GM13977 (cell line): Measurements from ENCODE around the gene MUC5AC.
"Not testable (repeated sequence)": the region's sequence is repeated elsewhere in the genome, so short reads cannot be mapped to it uniquely, and the experiment has no call there.

Source experiments
- DNase-seq: peaks from one replicate; pipeline ENCODE4 v3.0.0; 2012; ENCODE audit warnings: low spot score
- in situ Hi-C: fragments of 300-500 bp; cut with MboI; formaldehyde crosslinking; loops from one replicate; pipeline ENCODE4 v1.12.0; 2022; ENCODE audit warnings: low sequenced_read_pairs, low pct_unique_long_range_greater_than_20kb, mixed read lengths, inconsistent platforms; ENCODE audit not compliant: unreplicated experiment
- TF ChIP-seq, protein P1 (sequence below): IDR thresholded peaks from 2 replicates; pipeline ENCODE4 v1.5.1; 2012; ENCODE audit warnings: mild to moderate bottlenecking, control low read depth; ENCODE audit not compliant: insufficient read depth; ENCODE audit errors: extremely low read depth, missing control alignments

MUC5AC gene

DNA sequence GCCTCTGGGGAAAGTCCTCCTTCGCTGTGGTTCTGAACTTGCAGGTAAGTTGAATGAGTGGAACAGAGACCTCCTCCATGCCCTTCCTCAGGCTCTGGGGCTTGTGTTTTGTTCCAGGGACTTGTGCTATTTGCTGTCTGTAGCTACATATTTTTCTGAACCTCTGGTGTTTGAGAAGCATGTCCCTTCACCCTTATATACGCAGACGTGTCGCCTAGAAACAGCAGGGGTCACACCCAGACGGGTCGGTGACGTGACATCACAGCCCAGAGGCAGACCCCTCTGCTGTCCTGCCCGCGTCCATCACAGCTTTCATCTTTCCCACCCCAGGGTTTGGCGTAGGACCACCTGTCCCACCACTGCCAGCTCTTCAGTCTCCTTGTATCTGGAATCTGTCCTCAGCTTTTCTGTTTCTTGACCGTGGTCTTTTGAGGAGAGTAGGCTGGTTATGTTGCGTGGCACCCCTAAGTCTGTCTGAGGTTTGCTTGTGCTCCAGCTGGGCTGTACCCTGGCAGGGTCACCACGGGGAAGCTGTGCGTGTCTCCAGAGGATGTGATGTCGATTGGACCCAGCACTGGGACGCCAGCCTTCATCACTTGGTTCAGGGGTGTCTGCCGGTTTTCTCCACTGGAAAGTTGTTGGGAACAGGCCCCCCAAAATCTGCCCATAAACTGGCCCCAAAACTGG lies 51.8 kb downstream of the MUC5AC start:
- TF ChIP-seq, protein P1, sequence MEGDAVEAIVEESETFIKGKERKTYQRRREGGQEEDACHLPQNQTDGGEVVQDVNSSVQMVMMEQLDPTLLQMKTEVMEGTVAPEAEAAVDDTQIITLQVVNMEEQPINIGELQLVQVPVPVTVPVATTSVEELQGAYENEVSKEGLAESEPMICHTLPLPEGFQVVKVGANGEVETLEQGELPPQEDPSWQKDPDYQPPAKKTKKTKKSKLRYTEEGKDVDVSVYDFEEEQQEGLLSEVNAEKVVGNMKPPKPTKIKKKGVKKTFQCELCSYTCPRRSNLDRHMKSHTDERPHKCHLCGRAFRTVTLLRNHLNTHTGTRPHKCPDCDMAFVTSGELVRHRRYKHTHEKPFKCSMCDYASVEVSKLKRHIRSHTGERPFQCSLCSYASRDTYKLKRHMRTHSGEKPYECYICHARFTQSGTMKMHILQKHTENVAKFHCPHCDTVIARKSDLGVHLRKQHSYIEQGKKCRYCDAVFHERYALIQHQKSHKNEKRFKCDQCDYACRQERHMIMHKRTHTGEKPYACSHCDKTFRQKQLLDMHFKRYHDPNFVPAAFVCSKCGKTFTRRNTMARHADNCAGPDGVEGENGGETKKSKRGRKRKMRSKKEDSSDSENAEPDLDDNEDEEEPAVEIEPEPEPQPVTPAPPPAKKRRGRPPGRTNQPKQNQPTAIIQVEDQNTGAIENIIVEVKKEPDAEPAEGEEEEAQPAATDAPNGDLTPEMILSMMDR: no peak
- DNase-seq: no peak
- in situ Hi-C loops: no loop called here

DNA sequence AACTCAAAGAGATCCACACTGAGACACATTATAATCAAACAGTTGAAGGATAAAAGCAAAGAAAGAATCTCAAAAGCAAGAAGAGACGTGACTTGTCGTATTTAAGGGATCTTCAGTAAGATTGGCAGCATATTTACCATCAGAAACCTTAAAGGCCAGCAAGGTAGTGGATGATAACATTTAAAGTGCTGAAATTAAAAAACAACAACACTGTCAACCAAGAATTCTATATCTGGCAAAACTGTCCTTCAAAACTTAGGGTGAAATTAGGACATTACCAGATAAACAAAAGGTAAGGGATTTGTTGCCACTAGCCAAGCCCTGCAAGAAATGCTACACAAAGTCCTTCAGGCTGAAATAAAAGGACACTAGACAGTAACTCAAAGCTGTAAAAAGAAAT lies 54.1 kb downstream of the MUC5AC start:
- in situ Hi-C loops: no loop called here
- DNase-seq: no peak
- TF ChIP-seq, protein P1: no peak

DNA sequence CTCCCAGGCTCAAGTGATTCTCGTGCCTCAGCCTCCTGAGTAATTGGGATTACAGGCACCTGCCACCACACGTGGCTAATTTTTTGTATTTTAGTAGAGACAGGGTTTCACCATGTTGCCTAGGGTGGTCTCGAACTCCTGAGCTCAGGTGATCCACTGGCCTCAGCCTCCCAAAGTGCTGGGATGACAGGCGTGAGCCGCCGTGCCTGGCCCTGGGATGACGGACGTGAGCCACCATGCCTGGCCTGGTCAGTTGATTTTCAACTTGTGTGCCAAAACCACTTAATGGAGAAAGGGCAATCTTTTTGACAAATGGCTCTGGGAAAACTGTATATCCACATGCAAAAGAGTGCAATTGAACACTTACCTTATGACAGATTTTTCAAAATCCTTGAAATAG lies 58.1 kb downstream of the MUC5AC start:
- in situ Hi-C loops, DNase-seq: not testable (repeated sequence)

DNA sequence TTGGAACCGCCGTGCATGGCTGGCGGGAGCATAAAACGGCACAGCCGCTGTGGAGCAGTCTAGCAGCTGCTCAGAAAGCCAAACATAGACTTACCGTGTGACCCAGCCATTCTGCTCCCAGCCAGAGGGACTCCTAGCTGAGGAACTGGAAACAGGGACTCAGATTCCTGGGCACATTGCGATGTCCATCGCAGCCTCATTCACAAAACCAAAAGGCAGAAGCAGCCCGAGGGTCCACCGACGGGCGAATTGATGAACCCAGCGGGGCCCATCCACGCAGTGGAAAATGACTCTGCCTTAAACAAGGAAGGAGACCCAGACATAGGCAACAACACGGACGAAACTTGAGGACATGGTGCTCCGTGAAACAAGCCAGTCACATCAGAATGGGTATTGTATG lies 59.4 kb downstream of the MUC5AC start:
- TF ChIP-seq, protein P1: no peak
- in situ Hi-C loops: no loop called here

DNA sequence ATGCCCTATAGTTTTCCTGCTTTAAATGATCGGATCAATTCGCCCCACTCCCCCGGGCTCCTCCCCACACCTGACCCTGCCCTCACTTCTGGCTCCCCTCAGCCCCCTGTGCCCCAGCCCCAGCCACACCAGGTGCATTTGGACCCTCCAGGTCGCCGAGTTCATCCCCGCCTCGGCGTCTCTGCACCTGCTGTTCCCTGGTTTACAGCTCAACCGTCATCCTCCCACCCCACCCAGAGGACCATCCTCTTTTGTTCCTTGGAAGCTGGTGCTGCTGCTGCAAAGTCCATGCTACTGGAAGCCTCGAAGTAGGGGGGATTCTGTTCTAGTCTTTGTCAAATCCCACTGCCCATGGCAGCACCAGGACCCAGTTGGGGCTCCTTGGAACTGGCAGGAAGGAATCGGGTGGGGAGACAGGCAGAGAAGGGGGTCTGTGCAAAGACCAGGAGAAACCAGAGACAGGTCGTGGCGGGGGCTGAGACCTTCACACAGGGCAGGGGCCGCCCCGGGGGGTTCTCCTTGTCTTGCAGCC lies 60.6 kb downstream of the MUC5AC start:
- TF ChIP-seq, protein P1: no peak
- in situ Hi-C loops: no loop called here
- DNase-seq: no peak

More for the DNA sequence above, 59.4 kb downstream of the MUC5AC start:
- no peak for DNase-seq

DNA sequence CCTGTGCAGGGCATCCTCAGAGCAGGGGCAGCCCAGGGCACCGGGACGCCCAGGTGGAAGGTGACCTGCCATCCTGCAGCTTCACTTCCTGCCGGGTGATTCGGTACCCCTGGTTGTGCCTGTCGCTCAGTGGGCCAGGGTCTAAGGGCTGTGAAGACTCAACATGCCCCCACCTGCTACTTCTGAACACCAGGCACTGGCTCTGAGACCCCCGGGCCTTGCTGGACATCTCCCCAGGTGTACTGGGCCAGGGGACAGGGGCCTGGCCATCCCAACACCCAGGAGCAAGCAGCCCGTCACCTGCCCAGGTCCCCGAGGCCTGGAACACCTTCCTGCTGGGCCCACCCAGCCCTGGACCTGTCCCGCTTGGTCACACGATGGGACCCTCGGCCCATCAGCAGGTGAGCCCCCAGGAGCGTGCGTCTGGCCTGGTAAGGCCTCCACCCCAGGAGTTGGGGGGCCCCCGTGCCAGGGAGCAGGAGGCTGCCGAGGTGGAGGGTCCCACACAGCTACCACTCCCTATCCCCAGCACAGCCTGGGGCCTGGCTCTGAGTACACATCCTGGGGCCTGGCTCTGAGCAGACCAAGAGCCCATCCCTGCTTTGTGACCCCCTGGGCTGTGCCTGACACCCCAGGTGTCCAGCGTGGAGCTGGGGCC lies 61.2 kb downstream of the MUC5AC start:
- no peak for DNase-seq
- in situ Hi-C loops: no loop called here

More for the DNA sequence above, 61.2 kb downstream of the MUC5AC start:
- TF ChIP-seq, protein P1: no peak
